IPS-NIHi7 (cell line): ENCODE measurements around the gene COIL.
"Not testable (repeated sequence)": the region's sequence is repeated elsewhere in the genome, so short reads cannot be mapped to it uniquely, and the experiment has no call there.

ENCODE experiments used
- DNase-seq: peaks from one replicate; pipeline ENCODE4 v3.0.0; 2012; ENCODE audit warnings: mixed read lengths; ENCODE audit errors: extremely low spot score

Gene COIL

DNA sequence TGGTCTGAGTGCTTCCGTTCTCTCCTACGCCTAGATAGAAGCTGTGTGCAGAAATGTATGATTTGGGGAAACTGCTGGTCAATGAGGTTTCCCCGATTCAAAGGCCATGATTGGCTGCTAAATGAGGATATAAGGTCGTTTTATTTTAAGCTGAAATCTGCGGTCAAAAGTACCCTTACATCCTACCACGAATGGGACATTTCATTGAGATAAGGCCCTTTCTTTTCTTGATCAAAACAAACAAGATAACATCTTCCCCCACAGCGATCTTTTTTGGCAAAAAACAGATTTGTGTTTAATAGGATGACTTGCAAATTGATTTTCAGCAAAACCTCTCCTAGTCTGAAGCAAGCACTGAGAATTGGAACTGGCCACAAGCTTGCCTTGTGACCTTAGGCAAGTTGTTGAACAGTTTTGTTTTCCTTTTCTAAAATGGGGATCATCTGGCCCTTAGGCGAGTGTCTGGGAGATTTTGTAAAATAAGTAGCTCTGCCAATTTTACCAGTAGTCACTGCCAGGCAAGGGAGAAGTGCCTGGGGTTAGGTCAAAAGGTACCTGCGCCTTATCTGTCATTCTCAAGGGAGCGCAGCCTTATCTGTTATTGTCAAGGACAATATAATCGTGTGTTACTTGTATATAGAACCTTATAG, 17.7 kb upstream of the COIL start:
- DNase-seq: no peak

DNA sequence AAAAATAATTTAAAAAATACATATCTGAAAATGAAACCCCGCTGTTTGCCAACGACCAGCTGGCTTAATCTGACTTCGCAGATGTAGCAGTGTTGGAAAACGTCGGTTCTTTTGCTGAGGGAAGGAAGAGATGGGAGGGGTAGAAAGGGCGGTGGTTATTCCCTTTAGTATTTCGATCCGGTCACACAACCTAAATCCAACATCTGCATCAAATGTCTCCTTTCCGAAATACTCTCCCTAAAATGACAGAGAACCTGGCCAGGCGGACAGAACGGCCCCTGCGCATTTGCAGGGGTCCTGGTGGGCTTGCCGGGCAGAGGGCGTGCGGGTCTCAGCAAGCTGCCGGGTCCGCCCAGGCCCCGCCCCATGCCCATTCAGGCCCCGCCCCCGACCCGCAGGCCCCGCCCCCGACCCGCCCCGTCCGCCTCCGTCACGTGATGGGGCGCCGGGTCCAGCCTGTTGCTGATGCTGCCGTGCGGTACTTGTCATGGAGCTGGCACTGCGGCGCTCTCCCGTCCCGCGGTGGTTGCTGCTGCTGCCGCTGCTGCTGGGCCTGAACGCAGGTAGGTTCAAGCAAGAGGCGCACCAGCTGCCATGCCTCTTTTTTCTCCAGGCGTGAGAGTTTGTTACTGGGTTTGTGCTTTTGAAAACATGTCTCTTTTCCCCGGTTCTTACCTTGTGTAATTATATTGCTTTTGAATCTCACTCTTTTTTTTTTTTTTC, 17.0 kb upstream of the COIL start, which contains the start of gene SCPEP1:
Gene SCPEP1, plus strand, starts transcription at position 459 of the 723 bp plus-strand sequence. Its CDS starts 29 bp downstream, at position 488.
- peak; percentile 98 for DNase-seq

DNA sequence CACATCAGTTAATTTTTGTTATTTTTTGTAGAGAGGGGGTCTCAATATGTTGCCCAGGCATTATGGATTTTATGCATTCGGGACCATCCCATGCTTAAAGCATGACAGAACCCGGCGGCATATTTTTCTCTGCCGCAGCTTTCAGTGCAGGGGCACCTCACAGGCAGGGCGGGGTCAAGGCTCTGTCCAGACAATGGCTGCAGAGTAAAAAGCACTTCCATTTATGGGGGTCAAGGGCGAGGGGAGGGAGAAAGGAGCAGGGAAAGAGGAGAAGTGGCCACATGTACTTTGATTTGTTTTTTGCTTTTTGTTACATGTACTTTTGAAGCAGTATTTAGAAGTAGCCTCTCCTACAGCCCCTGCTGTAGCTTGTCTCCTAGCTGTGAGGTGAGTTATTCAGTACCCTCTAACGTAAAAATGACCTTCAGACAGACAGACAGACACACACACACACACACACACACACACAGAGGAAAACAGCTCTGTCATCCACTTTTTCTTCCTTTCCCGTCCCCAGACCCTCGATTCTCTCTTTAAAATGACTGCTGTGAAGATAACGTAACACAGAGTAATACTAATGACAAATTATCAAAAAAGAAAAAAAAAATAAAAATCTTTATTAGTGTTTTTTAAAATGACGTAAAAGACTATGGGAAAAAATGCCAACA, 16.2 kb upstream of the COIL start:
- no peak for DNase-seq

DNA sequence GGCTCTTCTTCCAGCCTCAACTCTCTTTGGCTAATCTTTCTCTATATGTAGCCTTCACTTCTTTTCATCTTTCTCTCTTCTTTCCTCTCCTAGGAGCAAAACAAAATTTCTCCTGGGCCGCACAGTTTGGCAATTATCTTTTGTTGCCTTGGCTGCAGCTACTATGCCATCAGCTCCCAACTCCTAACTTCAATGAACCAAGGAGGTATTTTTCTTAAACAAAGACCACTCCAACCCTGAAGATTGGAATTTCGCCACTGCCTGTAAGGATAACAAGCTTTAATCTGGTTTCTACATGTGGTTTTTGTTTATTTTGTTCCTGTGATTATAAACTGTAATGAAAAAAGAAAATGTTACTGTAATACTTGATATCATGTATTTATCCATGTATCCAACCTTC, 14.8 kb upstream of the COIL start:
- DNase-seq: no peak

GRCh38 chr17:56974055-56974454, 13.2 kb upstream of the COIL start:
- DNase-seq: no peak

- DNase-seq: no peak
These were observed 12.7 kb upstream of the COIL start for GRCh38 chr17:56973520-56973919.

- DNase-seq: no peak
These were observed 11.4 kb upstream of the COIL start for GRCh38 chr17:56972111-56972730.

GRCh38 chr17:56970974-56971373, 10.1 kb upstream of the COIL start:
- no peak for DNase-seq

DNA sequence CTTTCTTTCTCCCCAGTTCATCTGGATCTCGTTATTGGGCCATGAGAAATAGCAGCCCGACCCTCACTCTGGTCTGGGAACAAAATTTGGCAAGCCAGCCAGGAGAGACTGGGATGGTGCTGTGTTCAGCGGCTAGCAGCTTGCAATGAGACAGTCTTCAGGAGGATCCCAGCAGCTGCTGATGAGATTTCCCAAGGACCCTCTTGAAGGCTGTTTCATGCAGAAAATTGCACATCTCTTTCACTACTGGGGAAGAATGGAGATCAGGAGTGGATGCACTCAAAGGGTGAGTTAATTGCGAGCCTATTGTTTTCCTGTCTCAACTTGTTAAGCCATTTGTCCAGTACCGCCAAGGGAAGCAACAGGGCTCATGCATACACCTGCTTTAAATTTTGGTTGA, 5.5 kb upstream of the COIL start:
- no peak for DNase-seq

- DNase-seq: not testable (repeated sequence)
These were observed 4.8 kb upstream of the COIL start for GRCh38 chr17:56965681-56966080.

- not testable (repeated sequence) for DNase-seq
These were observed 4.4 kb upstream of the COIL start for GRCh38 chr17:56965241-56965640.

DNA sequence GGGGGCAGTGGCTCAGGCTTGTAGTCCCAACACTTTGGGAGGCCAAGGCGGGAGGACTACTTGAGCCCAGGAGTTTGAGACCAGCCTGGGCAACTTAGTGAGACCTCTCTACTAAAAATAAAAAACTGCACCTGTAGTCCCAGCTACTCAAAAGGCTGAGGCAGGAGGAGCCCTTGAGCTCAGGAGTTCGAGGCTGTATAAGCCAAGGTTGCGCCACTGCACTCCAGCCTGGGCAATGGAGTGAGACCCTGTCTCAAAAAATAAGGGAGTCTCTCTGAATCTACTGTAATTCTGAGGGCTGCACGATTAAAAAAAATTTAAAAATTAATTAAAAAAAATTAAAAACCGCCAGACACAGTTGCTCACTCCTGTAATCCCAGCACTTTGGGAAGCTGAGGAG, 3.9 kb downstream of the COIL start:
- DNase-seq: no peak

- DNase-seq: no peak
These were observed 11.3 kb downstream of the COIL start for GRCh38 chr17:56949595-56949994.

GRCh38 chr17:56948491-56948890, 12.4 kb downstream of the COIL start:
- DNase-seq: no peak

GRCh38 chr17:56947741-56948140, 13.1 kb downstream of the COIL start:
- no peak for DNase-seq

- DNase-seq: no peak
These were observed 14.8 kb downstream of the COIL start for GRCh38 chr17:56945938-56946505.

DNA sequence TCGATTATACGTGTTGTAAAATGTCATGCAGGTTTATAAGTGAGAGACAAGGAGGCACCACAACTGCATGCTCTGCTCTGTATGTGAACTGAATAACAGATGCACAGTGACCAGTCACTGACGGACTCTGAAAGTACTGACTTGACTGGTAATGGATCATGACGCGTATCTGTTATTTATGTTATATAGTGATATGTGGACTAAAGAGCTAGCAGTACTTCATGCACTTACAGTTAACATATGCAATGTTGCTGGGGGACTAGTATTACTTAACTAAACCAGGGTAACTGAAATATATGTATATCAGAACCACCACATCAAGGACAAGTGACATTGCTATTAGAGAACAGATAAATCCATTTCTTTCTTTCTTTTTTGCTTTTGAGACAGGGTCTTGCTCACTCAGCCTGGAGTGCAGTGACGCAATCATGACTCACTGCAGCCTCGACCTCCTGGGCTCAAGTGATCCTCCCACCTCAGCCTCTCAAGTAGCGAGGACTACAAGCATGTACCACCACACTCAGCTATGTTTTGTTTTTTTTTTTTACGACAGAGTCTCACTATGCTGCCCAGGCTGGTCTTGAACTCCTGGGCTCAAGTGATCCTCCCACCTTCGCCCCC, 17.2 kb downstream of the COIL start:
- no peak for DNase-seq

DNA sequence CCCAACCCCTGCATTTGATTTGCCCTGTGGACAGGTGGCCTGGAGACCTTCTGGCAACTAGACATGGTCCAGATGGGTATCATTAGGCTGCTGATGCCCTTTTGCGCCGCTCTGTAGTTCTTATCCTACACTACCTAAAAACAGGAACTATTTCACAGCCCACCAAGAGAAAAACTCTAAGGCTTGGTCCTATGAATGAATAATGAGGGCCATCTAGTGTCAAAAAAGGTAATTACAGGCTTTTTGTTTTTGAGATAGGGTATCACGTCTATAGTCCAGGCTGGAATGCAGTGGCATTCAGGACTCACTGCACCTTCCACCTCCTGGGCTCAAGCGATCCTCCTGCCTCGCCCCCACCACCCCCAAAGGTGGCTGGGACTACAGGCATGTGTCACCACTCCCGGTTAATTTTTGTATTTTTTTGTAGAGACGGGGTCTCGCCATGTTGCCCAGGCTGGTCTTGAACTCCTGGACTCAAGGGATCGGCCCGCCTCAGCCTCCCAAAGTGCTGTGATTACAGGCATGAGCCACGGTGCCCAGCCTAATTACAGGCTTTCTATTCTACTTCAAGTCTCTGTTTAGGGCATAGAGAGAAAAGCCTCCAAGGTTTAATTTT, 20.9 kb downstream of the COIL start:
- DNase-seq: peak; percentile 69

DNA sequence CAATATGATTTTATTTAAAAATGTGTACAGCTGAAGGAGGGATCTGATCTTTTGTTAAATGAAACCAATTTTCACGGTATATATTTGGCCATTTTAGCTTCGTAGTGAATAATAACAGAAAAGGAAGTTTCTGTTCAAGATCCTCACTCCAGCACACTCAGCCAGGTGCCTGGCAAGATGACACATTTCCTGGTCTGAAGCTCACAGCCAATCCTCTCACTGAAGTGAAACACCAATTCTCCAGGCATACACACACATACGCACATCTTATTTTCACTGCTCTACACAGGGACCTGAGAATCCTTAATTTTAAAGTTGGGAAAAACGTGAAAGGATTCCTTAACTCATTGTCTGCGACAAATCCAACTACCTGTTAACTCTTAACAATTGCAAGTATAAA, 22.6 kb downstream of the COIL start:
- DNase-seq: not testable (repeated sequence)

DNA sequence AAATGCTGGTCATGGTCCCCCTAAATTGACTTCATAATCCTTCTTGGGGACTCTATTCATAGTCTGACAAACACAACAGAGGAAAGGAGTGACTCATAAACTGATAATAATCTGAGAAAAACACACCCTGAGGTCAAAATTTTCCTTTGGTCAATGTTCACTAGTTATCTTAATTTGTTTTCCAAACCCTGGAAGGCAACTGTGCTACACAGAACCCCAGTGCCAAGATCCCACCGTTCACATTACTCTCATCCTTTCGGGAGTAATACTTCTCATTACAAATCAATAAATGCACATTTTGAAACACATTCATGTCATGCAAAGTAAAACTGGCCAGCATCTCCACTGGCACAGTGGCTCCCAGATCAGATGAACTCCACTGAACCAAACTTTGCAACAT, 23.2 kb downstream of the COIL start:
- DNase-seq: no peak

DNA sequence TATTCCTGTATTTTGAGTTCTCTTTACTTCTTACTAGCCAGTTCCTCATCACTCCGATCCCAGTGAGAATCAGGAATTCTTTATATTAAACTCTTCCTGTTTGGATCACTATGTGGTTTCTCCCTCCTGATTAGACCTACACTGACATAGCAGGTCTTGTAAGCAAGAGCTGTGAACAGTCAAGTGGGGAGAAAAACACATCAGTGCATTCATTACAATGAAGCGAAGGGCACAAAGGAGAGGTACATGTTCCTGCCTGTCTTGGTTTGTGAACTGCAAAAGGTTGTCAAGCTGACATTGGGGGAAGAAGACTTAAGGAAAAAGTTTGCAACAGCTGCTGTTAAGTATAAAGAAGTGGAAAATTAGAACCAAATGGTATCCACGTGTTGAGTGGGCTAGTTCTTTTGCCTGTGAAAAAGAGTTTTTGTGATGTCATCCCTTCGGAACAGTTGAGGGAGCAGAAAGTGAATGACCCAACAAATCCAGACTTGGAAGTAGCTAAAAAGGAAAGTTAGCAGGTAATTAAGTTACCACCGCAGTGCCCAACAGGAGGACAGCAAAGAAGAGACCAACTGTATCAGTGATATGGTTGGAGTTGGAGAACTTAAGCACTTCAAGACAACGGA, 24.0 kb downstream of the COIL start:
- no peak for DNase-seq
